GM19468 (cell line): ENCODE data around the gene DAPK2.

Experiments used
- ATAC-seq: cut with Tn5 transposase; IDR thresholded peaks from one replicate; pipeline ENCODE4 v1.9.1; 2021; ENCODE audit warnings: mild to moderate bottlenecking, moderate library complexity, moderate number of reproducible peaks; ENCODE audit not compliant: unreplicated experiment; ENCODE audit errors: extremely low read depth

Gene DAPK2

DNA sequence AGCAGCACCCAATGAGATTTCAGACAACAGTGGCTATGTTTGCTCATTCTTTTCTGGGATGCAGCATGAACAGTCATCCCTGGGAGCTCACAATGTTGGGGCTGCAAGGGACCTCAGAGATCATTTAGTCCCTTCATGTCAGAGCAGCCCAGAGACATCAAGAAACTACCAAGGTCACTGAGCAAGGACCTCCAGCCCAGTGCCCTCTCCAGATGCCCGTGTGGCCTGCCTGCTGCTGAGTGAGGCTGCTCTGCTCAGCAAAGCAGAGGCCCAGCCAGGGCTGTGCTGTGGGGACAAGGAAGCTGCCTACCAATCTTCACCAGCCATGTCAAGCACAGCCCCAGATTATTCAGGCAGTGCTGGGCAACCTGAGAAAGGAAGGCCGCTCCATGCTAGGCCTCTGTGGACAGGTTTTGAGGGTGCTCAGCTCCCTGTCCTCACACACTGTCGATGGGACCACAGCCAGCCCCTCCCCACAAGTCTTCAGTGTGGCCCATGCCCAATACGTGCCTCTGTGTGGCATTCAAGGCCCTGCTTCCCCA lies 99.7 kb downstream of the DAPK2 start:
- no peak for ATAC-seq

DNA sequence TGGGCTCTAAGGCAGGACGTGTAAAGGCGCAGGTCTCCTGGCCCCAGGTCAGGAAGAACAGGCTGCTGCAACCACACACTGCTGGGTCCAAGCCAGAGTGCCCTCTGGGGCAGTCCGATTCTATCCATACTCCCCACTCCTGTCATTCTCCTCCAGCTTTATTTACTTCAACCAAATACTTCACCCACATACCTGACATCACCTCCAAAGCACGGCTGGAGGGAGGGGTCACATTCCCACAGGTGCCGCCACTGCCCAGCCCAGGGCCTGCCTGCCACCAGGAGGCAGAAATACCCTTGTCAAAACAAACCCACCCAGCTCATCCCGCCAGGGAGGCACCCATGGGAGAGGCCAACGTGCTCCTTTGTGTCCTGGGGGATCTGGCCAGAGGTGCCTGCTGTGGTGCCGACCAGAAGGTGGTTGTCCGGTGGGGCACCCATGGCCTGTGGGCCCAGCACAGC lies 100.4 kb downstream of the DAPK2 start:
- no peak for ATAC-seq

GRCh38 chr15:63945007-63945788 lies 101.1 kb downstream of the DAPK2 start:
- ATAC-seq = no peak

GRCh38 chr15:63944681-63944955 lies 101.7 kb downstream of the DAPK2 start:
- no peak for ATAC-seq

GRCh38 chr15:63943829-63944680 lies 102.2 kb downstream of the DAPK2 start:
- ATAC-seq = no peak

GRCh38 chr15:63942486-63943365 lies 103.6 kb downstream of the DAPK2 start:
- no peak for ATAC-seq

- no peak for ATAC-seq
Measured at GRCh38 chr15:63941698-63942465, 104.4 kb downstream of the DAPK2 start.

GRCh38 chr15:63940966-63941620 lies 105.2 kb downstream of the DAPK2 start:
- no peak for ATAC-seq

DNA sequence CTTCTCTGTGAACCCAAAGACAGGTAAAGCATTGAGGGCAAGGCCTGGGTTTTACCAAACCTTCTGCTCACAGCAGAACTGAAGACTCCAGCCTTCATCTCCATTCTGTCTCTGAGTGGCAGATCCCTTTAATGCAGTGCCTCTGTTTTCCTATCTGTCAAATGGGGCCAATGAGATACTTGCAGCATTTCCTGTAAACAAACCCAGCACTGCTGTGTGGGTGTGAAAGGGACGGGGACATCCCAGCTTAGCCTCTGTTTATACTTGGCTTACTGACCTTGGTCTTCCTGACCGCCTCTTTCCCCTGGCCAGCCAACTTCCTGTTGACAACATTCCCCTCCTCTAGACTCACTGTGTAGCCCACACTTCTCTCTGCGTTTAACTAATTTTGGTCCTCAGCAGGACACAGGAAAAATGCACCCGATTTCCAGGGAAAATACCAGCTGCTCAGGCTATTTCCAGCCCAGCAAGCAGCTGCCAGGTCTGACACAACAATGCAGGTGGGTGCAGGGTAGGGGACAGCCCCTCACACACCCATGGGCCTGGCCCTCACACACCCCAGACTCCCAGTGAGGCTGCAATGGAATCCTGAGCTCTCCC lies 106.7 kb downstream of the DAPK2 start:
- ATAC-seq = no peak

- ATAC-seq = no peak
Measured at GRCh38 chr15:63938486-63939061, 107.7 kb downstream of the DAPK2 start.

DNA sequence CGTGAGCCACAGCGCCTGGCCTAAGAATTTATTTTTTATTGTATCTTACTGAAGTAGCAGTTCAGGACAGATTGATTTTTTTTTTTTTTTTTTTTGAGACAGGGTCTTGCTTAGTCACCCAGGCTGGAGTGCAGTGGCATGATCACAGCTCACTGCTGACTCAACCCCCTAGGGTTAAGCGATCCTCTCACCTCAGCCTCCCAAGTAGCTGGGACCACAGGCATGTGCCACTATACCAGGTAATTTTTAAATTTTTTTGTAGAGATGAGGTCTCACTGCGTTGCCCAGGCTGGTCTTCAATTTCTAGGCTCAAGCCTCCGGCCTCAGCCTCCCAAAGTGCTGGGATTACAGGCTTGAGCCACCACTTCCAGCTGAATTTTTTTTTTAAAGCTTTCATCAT lies 112.8 kb downstream of the DAPK2 start:
- ATAC-seq = no peak

- no peak for ATAC-seq
Measured at GRCh38 chr15:63931556-63931955, 114.7 kb downstream of the DAPK2 start.

GRCh38 chr15:63930034-63930433 lies 116.3 kb downstream of the DAPK2 start:
- no peak for ATAC-seq

DNA sequence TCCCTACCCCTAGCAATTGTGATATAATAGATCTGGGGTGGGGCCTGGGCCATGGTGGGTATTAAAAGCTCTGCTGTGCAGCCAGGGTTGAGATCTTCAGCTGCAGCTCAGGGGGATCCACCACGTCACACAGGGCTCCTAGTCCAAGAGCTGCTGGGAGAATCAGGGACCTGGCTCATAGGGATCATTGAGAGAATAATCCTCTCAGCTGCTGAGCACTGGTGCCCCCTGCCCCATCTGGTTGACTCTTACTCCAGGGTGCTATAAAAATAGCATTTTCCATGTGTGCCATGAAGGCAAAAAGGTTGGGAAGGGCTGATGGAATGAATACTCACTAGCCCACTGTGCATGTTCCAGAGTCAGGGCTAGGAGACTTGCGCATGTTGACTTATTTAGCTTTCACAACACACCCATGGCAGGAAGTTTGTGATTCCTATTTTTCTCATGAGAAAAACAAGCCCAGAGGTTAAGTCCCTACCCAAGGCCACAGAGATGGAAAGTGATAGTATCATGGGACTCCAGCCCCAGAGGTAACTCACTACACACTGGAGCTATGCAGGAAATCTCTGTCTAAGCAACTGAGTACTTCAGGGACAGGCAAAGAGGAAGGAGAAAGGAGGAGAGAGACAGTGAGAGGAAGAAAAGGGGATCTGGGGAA lies 118.0 kb downstream of the DAPK2 start:
- ATAC-seq = no peak

- ATAC-seq = no peak
Measured at GRCh38 chr15:63923993-63924950, 122.0 kb downstream of the DAPK2 start.

DNA sequence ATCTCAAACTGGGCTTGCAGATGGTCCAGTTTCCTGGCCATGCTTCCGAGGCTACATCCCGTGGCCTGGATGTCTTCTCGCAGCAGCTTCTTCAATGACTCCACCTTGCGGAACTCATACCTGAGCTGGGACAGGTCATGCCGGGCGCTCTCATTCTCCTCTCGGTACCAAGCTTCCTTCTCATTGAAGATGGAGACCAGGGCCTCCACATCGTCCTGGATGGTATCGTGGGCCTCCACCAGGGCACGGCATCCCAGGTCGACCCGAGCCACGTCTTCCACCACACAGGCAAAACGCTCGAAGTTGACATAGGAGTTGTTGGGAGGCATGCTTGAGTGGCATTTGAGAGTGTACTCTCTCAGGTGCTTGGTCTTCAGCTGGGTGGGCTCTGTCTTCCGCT lies 123.4 kb downstream of the DAPK2 start:
- no peak for ATAC-seq
